Stimulated activated CD4-positive, alpha-beta T cell treated with anti-CD3 and anti-CD28 coated beads, TNF-alpha, amount 100 ng/mL, for 48 hours (primary cell): Measurements from ENCODE around the gene ZNHIT1.

Experiments used
- DNase-seq, 3 donors: peaks; one replicate each; pipeline ENCODE4 v3.0.0-alpha.2; 2020; ENCODE audit warnings: low read depth in 3 of 3

Gene ZNHIT1

DNA sequence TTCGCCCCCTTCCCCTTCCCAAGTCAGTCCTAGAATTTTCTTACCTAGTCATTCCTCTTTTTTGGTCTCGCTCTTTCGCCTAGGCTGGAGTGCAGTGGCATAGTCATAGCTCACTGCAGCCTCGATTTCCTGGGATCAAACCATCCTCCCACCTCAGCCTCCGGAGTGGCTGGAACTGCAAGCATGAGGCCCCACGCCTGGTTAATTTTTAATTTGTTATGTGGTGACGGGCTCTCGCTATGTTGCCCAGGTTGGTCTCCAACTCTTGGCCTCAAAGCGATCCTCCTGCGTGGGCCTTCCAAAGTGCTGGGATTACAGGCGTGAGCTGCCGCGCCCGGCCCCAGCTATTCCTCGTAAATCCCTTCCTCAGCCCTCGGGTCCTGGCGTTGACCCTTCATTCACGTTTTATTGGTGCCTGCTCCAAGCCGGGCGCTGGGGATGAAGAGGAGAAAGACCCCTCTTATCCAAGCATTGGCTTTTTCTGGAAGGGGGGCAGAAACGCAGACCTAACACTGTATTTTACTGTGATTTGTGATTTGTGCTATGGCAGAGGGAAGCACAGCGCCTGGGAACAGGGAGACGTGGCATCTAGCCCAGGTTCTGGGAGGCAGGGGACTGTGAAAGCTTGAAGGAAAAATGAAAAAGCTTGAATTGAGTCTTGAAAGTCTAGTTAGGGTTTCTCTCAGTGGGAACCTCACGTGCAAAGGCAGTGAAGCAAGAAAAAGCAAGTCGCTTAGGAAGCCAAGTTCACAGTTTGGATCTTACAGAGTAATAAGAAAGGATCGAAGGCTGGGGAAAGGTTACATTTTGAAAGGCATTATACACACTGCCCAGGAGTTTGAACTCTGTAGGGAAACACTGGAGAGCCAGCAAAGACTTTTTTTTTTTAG is 516 bp downstream of the ZNHIT1 start:
- no peak for DNase-seq

DNA sequence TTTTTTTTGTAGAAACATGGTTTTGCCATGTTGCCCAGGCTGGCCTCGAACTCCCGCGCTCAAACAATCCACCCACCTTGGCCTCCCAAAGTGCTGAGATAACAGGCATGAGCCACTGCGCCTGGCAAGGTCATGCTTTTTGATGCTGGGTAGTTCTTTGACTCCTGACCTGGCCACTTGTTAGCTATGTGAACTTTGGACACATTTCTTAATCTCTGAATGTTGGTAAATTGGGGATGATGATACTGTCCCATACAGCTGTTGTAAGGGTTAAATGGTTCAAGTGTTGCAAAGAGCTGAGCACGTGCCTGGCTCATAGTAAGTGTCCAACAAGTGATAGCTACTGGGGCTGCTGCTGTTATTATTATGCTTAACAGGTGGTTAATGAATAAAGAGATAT is 2.3 kb downstream of the ZNHIT1 start:
- no peak for DNase-seq

DNA sequence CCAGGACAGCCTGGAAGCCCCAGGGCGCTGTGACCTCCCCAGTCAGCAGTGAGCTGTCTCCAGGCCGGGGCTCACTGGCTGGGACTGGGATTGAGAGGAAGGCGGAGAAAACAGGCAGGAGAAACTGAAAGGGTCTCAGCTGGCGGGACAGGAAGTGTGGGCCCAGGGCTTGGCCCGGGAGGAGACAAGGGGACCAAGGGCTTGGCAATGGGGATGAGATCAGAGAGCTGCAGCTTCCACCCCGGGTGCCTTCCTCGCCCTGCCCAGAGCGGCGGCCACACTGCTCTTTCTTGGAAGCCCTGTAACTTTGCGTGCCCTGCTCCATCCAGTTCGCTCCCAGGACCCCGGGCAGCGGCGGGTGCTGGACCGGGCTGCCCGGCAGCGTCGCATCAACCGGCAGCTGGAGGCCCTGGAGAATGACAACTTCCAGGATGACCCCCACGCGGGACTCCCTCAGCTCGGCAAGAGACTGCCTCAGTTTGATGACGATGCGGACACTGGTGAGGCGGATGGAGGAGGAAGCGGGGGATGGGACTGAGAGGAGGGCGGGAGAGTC is 4.4 kb downstream of the ZNHIT1 start:
- no peak for DNase-seq

DNA sequence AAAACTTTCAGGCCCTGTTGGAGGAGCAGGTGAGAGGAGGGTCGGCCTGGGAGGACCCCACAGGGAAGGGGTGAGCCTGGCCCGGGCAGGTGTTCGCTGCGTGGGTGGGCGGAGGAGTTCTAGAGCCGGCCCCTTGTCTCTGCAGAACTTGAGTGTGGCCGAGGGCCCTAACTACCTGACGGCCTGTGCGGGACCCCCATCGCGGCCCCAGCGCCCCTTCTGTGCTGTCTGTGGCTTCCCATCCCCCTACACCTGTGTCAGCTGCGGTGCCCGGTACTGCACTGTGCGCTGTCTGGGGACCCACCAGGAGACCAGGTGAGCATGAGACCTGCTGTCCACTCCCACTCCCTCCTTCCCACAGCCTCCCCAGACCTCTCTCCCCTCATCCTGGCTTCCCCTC is 5.6 kb downstream of the ZNHIT1 start:
- no peak for DNase-seq

DNA sequence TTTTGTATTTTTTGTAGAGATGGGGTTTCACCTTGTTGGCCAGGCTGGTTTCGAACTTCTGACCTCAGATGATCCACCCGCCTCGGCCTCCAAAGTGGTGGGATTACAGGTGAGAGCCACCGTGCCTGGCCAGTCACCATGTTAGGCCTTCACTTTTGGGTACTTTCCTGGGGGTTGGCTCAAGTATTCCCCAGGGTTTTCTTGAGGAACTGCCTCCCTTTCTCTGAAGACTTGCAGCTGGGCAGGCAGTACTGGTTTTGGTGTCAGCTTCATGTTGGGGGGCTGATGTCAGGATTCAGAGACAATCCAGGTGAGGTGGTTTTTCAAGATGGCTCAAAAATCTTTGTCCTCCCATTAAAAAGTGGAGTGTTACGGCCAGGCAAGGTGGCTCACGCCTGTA is 7.7 kb downstream of the ZNHIT1 start:
- DNase-seq = no peak

DNA sequence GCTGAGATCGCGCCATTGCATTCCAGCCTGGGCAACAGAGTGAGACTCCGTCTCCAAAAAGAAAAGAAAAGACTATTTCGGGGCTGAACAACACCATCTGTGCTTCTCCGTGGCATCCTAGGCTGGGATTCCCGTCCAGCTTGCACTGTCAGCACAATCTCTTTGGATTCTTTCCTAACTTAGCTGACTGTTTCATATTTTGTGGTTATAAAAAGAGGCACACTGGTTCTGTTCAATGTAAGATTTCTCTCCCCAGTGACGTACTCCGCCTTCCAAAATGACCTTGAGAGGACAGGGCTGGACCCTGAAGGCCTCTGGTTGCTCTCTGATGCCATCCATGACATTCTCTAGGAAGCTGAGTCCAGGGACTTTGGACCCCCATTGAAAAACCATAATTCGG is 8.8 kb downstream of the ZNHIT1 start:
- DNase-seq = no peak

DNA sequence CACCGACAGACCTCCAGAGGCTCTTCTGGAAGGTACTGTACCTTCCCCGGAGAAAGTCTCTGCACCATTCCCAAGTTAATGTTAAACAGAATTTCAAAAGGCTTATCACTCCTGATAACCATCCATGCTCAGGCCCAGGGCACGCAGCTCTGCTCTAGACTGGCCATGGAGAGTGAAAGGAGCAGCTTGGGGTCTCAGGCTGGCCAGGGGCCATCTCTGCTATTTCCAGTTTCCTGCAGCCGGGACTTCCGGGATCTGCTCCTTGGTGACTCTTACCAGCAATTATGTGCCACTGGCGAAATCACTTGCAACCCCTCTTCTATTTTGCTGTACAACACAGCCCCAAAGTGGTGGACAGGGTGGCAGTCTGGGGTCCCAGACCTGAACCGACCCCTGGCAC is 13.7 kb downstream of the ZNHIT1 start:
- DNase-seq = no peak

DNA sequence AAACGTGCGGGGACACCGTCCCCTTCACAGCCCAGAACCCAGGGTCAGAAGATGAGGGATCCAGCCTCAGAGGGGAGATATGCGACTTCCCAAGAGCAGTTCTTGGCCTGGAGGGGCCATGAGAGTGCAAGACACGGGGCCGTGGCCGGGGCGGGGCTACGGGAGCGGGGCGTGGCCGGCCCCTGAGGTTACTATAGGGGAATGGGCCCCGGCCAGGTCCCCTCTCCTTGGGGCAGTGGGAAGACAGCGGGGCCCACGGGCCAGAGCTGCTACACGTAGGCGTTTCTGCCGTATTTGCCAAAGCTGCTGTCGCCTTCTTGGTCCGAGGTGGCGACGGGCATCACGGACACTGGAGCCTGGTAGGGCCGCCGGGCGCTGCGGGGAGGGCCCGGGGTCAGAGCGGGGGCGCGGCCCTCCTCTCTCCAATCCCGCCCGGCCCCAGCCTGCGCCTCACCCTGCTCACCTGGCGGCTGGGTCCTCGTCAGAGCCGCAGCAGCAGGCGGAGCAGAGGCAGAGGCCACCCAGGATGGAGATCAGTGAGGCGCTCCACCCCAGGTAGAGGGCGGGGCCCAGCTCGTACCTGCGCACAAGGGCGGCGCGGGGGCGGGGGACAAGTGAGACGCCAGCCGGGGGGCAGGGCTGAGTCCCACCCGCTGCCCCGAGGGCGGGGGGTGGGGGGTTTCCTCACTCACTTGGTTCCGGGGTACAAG is 14.3 kb downstream of the ZNHIT1 start:
- no peak for DNase-seq

DNA sequence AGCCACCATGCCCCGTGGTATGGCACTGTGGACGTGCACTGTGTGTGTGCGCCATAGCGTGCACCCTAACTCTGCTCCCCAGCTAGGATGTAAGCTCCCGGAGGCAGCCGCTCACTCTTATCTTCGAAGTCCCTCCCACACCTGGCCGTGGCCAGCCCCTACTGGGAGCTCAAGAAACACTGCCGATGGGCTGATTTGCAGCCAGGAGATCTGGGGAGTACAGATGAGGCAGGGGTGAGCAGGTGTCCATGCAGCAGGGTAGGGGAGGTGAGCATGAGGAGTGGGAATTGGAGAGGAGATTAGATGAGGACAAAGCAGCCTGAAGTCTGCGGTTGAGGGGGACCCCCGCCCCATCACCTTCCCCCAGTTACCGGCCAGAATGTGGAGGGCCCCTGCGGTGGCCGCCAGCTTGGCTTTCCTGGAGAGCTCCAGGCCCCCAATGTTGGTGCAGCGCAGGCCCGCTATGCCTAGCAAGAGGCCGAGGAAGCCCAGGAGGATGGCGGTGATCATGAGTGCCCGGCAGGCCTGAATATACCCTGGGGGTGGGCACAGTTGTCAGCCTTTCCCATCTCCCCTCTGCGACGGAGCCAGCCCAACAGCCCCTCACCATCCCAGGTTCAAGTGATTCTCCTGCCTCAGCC is 16.1 kb downstream of the ZNHIT1 start:
- no peak for DNase-seq

DNA sequence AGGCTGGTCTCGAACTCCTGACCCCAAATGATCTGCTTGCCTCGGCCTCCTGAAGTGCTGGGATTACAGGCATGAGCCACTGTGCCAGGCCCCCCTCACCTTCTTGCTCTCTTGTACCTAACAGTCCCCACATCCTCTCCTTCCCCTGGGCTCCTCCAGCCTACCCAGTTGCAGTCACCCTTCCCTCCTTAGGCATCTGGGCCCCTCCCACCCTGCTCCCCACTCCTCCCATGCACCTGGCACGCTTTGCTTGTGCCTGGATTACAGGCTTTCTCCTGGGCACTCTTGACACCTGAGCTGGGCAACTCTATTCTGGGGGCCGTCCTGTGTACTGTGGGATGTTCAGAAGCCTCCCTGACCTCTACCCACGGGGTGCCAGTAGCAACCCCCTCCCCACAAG is 16.7 kb downstream of the ZNHIT1 start:
- no peak for DNase-seq

DNA sequence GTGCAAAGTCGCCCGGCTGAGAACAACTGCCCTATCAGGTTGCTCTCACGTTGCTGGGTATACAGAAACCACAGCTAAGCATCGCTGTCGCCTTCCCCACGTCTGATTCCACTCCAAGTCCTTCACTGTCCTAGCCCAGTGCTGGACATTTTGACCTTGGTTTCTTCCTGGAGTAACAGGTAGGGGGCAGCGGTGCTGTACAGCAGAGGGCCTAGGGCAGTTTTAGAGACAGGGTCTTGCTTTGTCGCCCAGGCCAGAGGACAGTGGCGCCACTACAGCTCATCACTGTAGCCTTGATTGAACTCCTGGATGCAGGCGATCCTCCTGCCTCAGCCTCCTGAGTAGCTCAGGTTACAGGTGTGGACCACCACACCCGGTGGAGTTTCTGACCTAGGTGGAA is 17.1 kb downstream of the ZNHIT1 start:
- no peak for DNase-seq

DNA sequence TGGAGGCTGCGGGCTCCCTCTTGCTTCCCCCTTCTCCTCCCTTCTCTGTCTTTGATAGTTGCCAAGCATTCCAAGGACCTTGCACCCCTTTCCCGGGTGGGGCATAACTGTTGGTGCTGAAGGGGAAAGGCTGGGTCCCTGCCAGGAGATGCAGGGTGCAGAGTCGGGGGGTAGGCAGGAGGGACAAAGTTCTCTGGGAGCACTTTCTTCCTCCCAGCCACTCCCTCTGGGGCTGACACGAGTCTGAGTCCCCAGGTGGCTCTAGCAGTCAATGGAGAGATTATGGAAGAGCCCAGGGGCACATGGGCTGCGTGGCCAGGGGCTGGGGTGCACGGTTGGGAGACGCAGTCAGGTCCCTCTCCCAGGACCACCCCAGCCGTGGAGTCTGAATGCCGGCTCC is 17.6 kb downstream of the ZNHIT1 start:
- DNase-seq = no peak

DNA sequence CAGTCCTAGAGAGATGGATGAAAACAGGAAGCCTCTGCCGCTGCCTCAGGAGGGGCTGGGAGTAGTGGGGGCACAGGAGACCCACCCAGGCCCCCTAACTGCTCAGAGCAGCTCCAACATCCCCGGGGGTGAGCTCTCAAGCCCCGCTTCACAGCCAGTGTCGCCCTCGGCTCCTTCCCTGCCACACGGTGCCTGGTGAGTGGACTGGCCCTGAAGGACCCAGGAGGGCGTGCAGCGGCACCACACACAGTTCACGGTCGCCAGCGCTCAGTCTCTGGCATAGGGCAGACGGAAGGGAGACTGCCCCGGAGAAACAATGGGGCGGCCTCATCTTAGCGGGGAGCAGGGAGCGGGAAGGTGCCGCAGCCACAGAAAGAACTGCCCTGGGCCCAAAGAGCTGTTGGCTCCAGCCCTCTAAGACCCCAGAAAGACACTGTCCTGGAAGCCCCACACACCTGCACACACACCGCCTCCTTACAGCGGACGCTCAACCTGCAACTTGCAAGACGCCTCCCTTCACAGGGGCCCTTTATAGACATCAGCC is 18.4 kb downstream of the ZNHIT1 start:
- no peak for DNase-seq

DNA sequence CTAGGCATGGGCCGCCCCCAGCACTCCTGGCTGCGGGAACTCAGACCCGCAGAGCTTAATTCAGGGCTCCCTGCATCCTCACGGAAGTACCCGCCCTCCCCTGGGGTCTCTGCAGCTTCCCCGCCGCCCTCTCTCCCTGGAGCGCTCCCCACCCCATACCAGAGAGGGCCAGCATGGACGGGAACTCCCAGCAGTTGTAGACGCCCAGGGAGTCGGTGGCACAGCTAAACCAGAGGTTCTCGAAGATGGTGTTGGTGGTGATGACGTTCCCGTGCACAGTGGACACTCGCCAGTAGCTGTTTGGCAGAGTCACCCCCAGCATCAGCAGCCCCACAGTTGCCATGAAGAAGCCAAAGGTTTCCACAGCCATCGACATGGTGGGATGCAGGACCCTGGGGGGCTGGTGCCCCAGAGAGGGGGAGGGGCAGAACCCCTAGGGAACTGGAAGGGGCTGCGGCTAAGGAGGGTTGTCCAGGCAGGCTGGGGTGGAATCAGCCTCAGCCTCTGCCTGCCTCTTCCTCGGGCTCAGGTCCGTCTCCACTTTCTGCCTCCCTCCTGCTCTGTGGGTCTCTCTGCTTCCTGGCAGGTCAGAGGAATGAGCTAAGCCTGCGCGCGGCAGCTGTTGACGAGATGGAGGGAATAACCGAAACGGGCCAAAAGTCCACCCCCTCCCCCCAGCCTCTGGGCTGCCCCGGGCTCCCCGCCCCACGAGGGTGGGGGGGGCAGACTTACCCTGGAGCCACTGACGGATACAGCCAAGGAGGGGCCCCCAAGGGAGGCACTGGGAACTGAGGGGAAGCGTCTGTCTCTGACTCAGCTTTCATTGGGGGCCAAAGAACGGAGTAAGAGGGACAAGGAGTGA is 19.5 kb downstream of the ZNHIT1 start, which contains the start of gene CLDN15:
TSS of gene CLDN15 (minus strand) at position 597 of the 862 bp plus-strand sequence. CDS start at position 376, 221 bp downstream.
- DNase-seq = no peak

DNA sequence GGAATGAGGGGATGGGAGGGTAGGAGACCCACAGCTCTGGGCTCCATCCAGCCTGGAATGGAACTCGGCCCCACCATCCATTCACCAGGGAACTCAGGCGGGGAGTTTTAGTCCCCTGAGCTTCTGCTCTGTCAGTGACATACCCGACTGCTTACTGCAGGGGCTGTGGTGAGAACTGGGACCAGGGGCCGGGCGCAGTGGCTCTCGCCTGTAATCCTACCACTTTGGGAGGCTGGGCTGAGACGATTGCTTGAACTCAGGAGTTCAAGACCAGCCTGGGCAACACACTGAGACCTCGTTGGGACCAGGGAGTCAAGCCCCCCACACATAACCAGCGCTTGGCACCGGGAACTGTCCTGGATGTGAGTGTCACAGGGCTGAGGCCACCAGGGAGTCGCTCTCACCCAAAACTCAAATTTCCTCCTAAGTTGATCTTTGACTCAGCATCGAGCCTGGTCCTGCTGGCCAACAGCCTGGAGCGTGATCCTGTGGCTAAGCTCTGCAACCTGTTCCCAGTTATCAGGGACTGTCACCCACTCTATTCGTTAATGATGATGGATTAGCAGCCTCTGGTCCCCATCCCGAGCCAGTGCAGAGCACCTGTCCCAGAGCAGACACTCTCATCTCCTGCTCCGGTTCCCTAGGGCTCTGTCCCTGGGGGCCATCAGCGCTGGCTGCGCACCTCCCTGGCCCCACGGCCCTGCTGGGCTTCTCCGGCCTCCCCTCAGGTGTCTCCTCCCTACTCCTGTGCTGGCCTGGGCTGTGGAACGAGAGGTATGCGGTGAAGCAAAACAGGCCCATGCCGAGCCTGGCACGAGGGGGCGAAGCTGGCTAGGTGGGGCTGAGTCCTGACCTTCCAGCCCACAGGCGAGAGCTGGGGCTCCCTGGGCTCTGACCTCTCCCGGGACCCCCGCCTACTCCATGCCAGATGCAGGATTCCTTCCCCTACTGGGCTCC is 20.5 kb downstream of the ZNHIT1 start:
- DNase-seq = no peak

DNA sequence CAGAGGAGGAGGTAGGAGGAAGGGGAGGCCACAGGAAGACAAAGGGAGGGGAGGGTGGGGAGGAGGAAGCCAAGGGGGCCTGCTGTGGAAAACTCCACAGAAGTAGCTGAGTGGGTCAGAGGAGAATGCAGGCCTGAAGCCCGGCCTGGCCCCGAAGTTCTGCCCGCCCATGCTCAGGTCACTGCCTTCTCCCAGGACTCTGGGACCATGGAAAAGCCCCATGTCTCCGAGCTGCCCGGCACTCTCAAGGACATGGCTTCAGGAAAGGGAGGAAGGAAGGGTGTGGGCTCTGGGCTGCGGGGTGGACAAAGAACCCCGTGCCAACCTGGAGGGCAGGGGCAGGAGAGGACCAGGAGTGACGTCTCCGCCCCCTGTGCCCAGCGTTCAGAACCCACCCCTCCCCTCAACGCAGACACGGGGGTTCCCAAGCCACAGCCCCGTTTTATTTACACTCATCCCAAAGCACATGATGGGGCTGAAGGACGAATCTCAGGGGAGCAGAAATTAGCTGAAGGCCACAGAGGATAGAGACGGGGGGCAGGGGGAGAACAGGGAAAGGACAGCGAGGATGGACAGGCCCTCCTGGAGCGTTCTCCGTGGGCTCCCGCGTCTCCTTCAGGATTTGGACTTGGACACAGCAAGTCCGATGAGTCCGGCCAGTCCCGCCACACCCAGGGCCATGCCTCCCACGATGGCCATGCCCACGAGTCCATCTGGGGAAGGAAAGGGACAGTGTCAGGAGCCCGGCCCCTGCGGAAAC is 21.4 kb downstream of the ZNHIT1 start:
- no peak for DNase-seq

DNA sequence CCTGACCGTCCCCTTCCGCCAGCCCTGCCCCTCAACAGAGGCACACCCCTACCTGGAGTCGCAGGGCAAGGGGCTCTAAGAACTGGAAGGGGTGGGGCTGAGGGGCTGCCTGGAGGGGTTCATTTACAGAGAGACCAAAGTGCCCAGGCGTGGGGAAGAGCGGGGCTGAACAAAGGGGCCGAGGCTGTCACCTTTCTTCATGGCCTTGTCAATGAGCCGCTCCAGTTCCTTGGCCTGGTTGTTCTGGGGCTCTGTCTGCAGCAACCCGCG is 21.9 kb downstream of the ZNHIT1 start:
- no peak for DNase-seq

DNA sequence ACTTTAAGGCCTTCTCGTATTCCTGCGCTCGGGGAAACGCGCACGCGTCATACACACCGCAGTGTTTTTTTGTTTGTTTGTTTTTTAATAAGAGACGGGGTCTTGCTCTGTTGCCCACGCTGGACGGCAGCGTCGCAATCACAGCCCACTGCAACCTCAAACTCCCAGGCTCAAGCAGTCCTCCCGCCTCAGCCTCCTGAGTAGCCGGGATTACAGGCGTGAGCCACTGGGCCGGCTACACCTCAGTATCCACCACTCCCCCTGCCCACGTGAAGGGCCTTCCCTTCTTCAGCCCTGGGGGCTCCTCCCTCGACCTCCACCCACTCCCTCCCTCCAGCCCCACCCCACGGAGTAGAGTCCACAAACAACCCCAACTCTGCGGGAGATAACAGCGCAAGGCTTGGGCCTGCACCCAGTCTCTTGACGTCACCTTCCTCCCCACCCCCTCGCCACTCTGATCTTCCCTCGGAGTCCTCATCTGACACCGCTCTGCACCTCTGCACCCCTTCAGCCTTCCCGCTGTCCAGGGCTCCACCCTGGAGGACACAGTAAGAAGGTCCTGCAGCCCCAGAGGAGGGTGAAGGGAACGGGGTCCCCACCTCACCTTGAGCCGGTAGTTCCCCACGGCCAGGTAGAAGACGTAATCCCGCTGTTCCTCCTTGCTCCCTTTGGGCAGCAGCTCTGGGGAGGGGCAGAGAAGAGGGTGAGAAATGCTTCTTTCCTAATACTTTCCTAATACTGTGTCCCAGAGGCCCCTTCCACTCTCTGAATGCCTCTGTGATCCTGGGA is 22.5 kb downstream of the ZNHIT1 start:
- DNase-seq = no peak

DNA sequence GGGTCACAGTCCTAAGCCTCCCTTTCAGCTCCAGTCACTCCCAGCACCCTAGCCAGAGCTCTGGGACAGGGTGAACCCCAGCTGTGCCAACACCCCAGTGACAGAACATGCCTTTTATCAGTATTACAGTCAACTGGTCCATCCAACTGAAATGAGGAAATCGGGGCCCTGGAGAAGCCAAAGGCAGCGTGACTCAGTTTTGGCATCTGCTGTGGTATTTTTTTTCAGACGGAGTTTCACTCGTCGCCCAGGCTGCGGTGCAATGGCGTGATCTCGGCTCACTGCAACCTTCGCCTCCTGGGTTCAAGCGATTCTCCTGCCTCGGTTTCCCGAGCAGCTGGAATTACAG is 23.0 kb downstream of the ZNHIT1 start:
- no peak for DNase-seq
